Stimulated activated CD4-positive, alpha-beta T cell treated with anti-CD3 and anti-CD28 coated beads, Interleukin-2, amount 100 ng/mL, for 24 hours (primary cell): ENCODE results near the gene CLOCK.
"Not testable (repeated sequence)": the region's sequence is repeated elsewhere in the genome, so short reads cannot be mapped to it uniquely, and the experiment has no call there.

Source experiments
- DNase-seq, 2 donors: peaks; one replicate each; pipeline ENCODE4 v3.0.0-alpha.2; 2020

CLOCK gene

GRCh38 chr4:55546756-55547465 is at the start of gene CLOCK:
Gene CLOCK (minus strand): TSS chr4:55546909. CDS start chr4:55482785, 64,124 bp downstream.
- DNase-seq: peak; percentile 84 to 87

GRCh38 chr4:55592014-55592413 is 45.3 kb upstream of the CLOCK start, which contains the start of gene PDCL2:
Gene PDCL2 (minus strand): TSS chr4:55592245. CDS start chr4:55592109, 136 bp downstream.
- no peak for DNase-seq

GRCh38 chr4:55588160-55588559 is 41.5 kb upstream of the CLOCK start:
- DNase-seq: no peak

- not testable (repeated sequence) for DNase-seq
Measured at GRCh38 chr4:55582773-55583172, 36.1 kb upstream of the CLOCK start.

GRCh38 chr4:55578341-55579010 is 31.8 kb upstream of the CLOCK start:
- no peak for DNase-seq

- no peak for DNase-seq
Measured at GRCh38 chr4:55575513-55575912, 28.8 kb upstream of the CLOCK start.

GRCh38 chr4:55574252-55574651 is 27.5 kb upstream of the CLOCK start:
- DNase-seq: no peak

GRCh38 chr4:55571806-55572205 is 25.1 kb upstream of the CLOCK start:
- no peak for DNase-seq

- no peak for DNase-seq
Measured at GRCh38 chr4:55568905-55569504, 22.3 kb upstream of the CLOCK start.

- DNase-seq: no peak
Measured at GRCh38 chr4:55561889-55562288, 15.2 kb upstream of the CLOCK start.

GRCh38 chr4:55560096-55560495 is 13.4 kb upstream of the CLOCK start:
- DNase-seq: no peak

GRCh38 chr4:55554453-55555030 is 7.8 kb upstream of the CLOCK start:
- DNase-seq: no peak

- DNase-seq: no peak
Measured at GRCh38 chr4:55553441-55554201, 6.9 kb upstream of the CLOCK start.

- not testable (repeated sequence) for DNase-seq
Measured at GRCh38 chr4:55551964-55552363, 5.3 kb upstream of the CLOCK start.

GRCh38 chr4:55549888-55550287 is 3.2 kb upstream of the CLOCK start:
- no peak for DNase-seq

GRCh38 chr4:55547918-55548317 is 1.2 kb upstream of the CLOCK start:
- no peak for DNase-seq

- no peak for DNase-seq
Measured at GRCh38 chr4:55547466-55547770, 709 bp upstream of the CLOCK start.

- no peak for DNase-seq
Measured at GRCh38 chr4:55546506-55546755, 278 bp downstream of the CLOCK start.

GRCh38 chr4:55545641-55546505 is 836 bp downstream of the CLOCK start:
- DNase-seq: peak; percentile 65 to 71

GRCh38 chr4:55545151-55545550 is 1.6 kb downstream of the CLOCK start:
- DNase-seq: no peak

GRCh38 chr4:55543858-55544257 is 2.9 kb downstream of the CLOCK start:
- no peak for DNase-seq

- DNase-seq: no peak
Measured at GRCh38 chr4:55540271-55540670, 6.4 kb downstream of the CLOCK start.
